GM11168 (cell line): Measurements from ENCODE around the gene PAX5.

Experiments
- in situ Hi-C: fragments of 300-500 bp; cut with MboI; formaldehyde crosslinking; loops from one replicate; pipeline ENCODE4 v1.12.0; 2022; ENCODE audit warnings: low sequenced_read_pairs; ENCODE audit not compliant: unreplicated experiment

Gene PAX5

DNA sequence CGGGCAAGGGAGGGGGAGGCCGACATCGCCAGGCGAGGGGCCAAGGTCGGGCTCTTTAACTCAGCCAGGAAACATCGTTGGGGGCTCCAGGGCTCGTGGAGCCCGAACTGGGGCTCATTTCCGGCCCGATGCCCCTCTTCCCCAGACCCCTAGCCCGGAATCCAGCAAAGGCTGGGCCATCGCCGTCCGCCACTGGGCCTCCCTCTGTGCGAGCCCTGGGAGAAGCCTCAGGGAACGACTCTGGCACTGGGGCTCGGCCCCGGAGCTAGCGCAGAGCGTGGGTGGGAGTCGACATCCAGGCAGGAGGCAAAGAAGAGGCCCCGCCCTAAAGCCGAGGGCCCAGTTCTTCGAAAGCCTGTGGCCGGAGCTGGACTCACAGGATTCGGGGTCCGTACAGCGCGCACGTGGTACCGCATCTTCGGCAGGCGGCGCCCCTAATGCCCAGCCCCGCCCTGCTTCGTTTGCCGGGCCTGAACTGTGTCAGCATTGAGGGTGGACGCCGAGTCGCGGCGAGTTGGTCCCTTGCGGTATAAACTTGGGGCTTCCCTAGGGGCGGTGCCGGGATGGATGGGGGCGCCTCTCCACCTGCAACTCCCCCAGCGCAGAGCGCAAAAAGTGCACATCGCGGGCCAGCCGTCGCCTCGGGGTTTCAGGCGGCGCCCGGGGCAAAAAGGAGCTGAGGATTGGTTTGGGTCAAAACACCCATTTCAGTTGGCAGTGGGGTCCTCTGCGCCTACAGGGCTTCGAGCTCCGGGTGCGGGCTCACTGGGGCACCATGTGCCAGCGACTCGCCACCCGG is 3.6 kb upstream of the PAX5 start:
- in situ Hi-C loops: no loop called here

DNA sequence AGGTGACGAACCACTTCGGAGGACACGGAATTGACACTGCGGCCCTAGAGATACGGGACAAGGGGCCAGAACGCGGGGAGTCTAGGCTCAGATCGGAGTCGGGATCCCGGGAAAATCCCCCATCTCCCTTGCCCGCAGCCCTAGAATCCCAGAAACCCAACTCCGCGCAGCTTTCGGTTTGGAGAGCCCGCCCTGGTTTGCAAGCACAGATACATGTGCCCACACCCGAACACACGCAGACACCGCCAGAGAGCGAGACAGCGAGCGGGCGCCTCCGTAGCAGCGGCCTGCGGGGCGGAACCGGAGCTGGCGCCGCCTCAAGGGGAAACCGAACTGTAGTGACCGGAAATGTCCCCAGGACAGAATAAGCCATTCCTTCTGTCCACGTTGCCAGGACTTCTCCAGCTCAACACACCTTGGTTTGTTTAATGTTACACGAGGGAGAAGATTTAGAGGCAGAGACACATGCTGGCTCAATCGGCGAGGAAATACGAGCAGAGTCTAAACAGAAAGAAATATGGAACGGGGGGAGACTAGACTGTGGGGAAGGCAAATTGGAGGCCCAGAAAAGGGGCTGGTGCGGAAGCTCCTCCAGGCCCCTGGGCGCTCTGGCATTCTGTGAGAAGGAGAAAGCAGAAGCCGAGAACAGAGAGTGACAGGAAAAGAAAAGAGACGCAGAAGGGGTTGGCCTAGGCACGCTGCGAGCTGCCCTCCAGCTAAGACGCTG is 2.9 kb upstream of the PAX5 start:
- in situ Hi-C loops: no loop called here

DNA sequence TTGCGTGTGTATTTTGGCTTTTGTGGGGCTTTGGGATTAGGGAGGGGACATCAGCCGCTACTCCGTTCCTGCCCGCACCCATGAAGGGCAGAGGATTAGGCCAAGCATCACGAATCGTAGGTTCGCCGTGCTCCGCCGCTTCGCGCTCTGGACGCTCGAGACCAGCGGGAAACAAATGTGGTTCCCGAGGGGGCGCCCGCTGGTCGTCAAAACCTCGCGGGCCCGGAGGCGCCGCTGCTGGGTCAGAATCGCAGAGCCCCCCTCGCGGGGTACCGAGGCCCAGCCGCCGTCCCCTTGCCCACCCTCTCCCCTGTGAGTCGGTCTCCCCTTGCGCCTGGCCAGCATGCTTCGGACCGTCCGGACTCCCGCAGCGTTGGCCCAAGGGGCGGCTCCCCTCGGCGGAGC is 2.3 kb upstream of the PAX5 start:
- in situ Hi-C loops: no loop called here

DNA sequence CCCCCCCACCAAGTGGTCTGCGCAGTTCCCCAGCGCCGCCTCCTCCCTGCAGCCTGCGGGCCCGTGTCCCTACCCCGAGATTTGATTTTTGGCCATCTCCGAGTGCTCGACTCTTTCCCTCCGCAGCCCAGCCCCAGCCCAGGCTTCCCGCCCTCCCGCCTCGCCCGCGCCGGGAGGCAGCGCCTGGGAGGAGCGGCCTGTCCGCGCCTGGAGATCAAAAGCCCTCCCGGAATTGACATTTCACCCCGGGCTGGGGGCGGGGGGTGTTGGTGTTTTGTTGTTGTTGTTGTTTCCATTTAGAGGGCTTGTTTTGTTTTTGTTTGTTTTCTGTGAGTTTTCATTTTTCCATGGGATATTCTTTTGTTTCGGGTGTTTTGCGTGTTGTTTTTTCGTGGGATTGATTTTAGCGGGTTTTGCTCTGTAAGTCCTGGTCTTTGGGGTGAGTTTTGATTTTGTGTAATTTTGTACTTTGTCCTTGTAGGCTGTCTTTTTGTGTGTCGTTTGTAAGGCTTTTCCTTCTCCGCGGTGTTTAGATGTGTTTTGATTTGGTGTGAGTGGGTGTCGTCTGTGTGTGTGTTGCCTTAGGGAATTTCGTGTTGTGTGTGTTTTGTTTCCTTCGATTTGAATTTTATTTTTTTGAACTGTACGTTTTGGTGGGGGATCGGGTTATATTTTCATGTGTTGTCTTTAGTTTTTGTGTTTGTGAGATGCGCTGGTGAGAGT is 1.7 kb upstream of the PAX5 start:
- in situ Hi-C loops: no loop called here

DNA sequence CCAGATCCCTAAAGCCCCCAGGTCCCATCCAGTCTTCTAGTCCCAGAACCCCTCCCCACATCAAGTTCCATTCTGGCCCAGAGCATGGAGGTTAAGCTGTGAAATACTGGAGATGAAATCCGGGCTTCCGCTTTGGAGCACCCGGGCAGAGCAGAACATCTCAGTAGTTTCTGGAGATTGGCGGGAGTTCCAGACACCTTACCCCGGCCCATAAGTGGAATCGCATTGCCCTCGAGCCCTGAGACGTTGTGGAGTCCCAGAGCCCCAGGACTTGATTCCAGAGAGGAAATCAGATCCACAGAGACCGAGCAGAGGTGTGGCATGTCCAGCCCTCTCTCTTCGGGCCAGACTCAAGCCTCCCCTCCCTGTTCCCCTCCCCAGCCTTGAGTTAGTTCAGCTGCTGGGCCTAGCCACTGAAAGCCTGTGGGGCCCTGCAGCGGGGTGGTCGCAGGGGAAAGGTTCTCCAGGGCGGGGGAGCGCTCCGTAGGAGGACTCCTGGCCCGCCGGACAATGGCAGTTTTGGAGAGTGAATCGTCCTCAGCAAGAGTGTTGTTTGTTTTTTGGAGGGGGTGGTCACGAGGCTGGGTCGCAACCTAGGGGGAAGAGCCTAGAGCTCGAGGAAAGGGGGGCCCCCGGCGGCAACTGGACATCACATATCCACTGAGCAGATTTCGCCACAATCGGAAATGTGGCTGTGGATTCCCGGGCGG is 1.0 kb upstream of the PAX5 start:
- in situ Hi-C loops: no loop called here

DNA sequence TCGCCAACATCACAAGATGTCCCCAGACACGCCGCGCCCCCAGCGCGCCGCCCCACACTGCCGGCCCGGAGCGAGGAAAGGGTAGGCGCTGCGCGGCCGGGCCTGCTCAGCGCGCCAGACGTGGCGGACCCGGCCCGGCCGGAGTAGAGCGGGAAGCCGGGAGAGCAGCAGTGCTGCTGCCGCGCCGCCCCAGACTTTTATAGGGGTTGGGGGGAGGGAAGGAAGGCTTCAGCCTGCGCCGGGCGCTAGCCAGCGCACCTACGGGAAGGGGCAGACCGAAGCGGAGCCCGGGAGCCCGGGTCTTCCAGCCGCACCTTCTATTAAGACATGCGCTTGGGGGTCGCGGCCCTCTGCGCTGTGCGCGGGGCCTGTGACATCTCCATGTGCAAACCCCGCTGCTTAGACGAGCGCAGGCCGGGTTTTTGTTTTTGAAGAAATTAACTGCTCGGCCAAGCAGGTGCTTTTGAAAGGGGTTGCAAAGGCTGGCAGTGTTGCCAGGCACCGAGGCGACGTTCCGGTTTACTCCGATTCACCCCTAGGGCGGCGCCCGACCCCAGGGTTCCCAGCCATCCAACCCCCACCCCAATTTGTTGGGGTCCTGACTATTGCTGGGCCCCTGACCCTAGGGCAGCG is 353 bp upstream of the PAX5 start:
- in situ Hi-C loops: no loop called here

DNA sequence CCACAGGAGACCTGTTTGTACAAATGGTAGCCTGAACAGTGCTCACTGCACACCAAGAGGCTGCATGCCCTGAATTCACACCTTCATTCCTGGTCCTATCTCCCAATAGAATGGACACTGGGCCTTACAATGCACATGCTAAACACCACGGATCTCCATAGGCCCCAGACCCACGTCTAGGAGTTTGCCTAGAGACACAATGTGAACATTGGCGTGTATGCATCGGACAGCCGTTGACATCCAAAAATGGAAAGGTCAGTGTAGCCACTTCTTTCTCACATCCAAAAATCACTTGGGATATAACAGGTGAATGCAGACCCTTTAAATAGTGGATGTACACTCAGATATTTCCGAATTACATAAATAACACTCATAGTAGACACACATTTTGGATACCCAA is 927 bp downstream of the PAX5 start:
- in situ Hi-C loops: no loop called here

DNA sequence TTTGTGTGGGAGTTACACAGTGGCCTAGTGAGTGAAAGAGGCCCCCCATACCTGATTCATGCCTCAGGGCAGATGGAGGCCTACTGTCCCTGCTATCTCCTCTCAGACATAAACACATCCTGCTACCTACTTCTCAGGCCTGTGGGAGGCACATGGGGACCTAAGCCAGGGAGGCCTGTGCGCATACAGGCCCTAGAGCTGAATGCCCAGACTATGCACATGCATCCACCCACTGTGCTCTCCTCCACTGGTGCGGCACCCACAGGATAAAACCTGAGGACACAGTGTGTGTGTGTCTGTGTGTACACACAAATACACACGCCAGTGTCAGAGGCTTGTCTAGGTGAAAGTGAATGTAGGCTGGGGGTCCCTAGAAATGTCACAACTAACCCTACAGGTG is 1.4 kb downstream of the PAX5 start:
- in situ Hi-C loops: no loop called here

DNA sequence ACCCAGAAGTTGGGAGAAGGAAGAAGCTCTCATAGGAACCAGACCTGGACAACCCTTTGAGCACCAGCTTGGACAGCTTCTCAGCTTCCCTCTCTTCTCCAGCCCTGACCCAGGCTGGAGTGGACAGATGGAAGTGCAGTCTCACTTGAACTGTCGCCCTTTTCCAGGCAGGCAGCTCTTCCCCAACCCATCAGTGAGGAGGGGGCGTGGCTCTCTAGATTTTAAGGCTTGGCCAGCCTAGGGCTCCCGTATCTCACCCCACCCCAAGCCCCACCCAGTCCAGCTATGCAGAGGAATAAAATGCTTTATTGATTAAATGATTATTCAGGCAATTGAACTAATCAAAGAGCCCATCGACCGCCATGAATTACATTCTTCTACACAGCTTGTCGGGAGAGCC is 2.2 kb downstream of the PAX5 start:
- in situ Hi-C loops: no loop called here

DNA sequence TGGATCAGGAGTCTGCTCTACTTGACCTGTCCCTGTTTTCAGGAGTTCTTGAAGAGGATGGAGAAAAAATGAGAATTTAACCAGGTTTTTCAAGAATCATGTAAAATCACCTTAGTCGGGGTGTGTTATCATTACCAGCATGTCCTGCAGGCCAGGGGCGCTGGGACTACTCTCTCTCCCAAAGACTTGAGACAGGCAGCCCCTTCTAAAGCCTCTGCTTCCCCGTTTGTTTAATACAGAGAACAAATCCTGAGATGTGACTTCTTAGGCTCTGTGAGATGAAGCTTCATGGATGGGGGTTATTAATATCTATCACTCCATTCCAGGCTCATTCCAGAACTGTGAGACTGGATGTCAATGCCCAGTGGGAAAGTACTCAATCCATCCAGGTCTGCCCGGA is 3.0 kb downstream of the PAX5 start:
- in situ Hi-C loops: no loop called here

DNA sequence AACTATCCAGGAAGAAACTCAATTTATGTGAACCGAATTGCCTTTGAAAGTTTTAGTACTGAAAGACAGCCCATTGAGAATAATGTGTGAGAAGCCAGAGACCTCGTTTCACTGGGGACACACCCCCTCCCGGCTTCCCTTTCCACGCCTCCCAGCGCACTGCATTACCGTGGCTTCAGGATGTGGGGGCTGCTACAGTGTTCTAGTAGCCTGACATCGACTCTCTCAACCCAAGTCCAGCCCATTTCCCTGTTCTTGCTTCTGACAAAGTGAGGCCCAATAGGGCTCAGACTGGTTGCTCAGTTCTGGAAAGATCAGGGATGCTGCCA is 3.5 kb downstream of the PAX5 start:
- in situ Hi-C loops: no loop called here

DNA sequence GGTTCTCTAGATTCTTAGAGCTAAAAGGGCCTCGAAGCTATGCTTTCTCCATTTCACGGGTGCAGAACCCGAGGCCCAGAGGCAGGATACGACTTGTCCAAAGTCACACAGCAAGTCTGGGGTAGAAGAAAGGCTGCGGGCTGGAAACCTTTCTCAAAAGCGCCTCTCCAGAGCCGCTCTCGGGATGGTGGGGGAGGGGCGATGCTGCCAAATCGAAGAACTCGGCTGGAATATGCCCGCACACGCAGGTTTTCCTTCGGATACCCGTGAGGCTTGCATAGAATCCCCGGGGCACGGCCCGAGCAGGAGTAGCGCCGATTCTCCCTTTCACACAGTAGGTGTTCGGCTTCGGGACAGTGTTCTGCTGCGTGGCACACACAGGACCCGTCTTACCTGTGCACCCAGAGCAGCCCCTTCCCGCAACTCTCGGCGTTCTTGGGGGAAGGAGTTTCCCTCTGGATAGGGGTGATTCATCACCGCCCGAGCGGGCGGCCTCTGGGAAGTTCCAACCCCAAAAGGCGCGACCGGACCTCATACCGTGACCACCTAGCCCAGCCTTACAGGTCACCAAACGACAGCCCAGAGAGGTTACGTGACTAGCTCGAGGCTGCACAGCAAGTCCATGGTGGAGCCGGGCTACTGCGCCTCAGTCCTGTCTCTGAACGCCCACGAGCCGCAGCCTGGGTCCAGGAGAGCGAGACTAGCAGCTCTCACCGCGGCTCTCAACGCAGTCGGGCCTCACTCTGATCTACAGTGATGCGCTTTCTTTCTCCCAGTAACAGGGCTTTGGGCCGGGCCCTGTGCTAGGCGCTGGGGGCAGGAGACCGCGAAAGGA is 4.1 kb downstream of the PAX5 start:
- in situ Hi-C loops: no loop called here

DNA sequence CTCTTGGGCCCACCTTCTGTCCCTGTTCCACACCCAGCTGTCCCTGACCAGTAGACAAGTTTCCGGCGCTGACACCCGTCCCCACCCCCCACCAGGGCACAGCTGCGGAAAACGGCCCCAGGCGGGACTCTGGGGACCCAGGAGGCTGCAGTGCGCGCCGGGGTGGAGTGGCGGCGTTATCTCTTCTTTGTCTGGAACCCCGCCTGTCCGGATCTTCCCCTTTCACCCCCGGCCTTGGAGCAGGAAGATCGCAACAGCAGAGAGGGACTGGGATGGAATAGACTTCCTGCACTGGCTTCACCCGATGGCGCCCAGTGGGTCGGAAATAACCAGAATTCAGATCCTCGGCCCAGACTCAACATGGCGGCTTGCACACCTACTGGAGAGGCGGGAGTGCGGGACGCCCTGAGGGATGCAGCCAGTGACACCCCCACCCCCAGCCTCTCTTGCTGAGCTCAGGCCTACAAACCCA is 4.7 kb downstream of the PAX5 start:
- in situ Hi-C loops: no loop called here

DNA sequence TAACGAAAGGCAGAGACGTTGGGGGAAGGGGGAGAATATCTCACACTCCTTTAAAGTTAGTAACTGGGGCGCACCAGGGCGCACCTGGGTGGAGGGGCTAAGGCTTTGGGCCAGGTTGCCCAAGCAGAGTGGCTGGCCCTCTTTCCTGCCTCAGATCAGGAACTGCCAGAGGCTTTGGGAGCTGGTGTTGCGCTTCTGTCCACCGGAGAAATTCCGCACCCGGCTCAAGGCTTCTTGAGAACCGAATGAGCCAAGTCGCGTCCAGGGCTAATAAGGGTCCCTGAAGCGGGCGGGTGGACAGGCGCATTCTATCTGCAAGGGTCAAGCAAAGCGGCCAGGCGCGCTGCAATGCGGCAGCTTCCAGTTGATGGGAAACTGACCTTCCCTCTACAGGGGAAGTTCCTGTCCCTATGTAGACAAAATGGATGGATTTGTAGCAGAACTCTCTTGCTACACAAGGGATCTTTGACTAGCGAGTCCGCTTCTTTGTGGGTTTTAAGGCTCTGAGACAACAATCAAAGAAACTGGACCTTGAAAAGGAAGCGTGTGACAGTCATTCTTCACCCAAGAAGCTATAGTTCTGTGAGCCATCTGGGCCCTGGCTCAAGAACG is 5.5 kb downstream of the PAX5 start:
- in situ Hi-C loops: no loop called here

DNA sequence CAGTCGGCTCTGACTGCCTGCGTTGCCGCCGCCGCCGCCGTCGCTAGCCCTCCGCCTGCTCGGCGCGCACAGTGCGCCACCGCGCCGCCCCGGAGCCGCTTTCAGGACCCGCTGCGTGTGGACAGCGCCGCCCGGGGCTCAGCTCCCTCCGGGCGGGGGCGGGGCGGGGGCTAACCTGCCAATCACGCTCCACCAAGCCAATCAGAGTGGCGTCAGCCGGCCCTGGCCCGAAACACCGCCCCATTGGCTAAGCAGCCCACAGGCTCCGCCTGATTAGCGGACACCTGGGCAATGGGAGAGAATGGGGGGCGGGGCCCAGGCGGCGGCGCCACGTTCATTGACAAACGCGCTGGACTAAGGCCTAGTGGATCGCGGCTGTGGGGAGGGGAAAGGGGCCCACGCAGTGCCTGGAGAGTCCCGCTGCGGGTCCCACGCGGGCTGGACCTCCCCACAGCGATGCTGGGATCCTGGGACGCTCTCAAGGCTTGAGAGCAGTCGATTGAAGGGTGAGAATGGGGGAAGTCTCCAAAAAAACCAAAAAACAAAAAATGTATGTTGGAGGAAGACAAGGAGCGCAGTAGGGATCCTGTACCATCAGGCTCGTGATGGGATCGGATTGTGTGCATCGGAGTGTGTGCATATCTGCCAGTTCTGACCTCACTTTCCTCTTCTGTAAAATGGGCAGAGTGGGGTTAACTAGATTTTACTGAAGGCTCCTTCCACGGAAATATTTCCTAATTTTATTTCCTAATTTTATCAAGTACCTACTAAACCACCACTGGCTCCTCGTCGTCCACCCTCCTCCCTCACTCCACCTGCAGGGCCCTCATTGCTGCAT is 6.3 kb downstream of the PAX5 start:
- in situ Hi-C loops: no loop called here

DNA sequence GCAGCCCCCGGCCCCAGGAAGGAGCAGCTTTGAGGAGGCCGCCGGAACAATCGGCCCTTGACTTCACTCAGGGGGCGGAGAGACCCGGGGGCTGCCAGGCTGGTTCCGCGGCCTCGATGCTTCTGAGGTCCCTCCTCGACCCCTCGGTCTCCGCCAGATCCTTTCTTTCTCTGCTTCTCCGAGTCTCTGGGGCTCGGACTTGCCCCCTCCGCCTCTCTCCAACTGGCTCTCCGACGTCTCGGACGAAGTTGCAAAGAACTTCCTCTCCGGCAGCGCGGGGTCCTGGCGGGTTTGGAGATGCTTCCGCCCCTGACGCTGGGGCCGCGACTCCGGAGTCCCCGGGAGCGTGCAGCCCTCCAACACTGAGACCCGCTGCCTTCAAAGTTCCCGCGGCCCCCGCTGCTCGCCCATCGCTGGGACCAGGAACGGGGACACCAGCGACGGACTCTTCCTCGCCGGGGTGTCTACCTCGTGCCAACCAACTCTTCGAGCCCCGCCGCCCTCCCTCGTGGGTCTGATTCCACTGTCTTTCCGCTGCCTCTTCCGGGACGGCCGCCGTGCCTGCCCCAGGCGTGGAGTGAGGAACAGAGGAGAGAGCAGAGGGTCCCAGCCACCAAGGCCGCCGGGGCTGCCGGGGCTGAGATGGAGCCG is 7.0 kb downstream of the PAX5 start:
- in situ Hi-C loops: no loop called here

DNA sequence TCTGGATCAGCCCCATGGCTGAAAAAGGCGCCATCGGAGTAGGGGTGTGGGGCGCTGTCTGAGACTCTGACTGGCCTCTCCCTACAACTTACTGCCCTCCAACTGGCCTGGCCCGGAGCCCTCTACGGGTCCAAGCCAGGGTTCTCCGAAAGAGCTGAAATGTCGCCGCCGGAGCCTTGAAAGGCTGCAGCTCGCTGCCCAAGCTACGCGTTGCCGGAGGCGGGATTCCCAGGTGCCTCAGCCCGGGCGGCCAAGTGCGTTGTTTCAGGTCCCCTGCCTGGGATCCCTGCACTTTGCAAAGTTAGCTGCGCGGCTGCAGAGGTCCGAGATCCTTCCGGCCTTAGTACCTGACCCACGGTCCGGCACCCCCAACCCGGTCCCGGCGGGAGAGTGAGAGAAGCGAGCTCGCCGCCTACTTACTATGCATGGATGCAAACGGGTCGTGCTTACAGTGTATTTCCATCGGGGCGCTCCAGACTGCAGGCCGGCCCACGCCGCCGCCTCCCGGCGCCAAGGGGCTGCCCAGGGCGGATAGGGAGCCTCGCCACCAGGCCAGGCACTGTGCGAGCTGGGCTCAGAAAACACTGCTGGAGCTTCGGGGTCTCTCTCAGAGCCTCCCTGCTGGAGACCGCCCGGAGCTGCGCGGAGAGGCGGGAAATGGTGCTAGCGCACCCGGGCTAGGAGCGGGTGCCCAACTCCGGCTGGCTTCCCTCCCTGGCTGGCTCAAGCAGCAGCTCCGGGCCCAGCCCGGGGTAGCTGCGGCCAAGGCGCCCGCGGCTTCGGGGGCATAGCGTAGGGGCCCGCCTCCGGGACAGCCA is 7.7 kb downstream of the PAX5 start:
- in situ Hi-C loops: no loop called here
